Head of caudate nucleus (tissue), 42 donors: ENCODE results near the gene MAP3K12.

ENCODE experiments used
- DNase-seq, 42 donors: peaks; one replicate each; pipeline versions ENCODE4 v3.0.0 to v3.0.0-alpha.2; 2020 to 2021; ENCODE audit warnings: mixed read lengths in 7 of 42
- intact Hi-C: fragments of 100-400 bp; cut with DNase I; formaldehyde crosslinking; loops from one replicate; pipeline ENCODE4 v1.15.0; 2022

MAP3K12 gene

DNA sequence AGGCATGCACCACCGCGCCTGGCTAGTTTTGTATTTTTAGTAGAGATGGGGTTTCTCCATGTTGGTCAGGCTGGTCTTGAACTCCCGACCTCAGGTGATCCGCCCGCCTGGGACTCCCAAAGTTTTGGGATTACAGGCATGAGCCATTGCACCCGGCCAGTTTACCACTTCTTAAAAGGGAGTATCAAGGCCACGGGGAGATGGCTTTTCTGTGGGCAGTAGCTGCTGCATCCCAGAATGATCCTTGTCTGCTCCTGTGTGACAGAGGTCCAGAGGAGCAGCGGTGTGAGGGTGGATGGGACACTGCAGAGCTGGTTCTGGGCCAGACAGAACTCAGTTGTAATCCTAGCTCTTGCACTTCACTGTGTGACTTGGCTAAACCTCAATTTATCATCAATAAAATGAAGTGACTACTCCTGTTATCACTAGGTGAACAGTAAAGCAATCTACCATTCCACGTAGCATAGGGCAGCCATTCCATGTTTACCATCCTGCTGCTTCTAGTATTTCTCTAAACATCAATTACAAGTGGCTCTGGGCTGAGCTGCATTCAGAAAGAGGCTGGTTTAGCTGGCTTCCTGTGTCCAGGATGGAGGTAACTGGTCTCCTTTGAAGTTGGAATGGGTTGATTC lies 11.0 kb upstream of the MAP3K12 start:
- DNase-seq = no peak
- intact Hi-C loops = no loop called here

DNA sequence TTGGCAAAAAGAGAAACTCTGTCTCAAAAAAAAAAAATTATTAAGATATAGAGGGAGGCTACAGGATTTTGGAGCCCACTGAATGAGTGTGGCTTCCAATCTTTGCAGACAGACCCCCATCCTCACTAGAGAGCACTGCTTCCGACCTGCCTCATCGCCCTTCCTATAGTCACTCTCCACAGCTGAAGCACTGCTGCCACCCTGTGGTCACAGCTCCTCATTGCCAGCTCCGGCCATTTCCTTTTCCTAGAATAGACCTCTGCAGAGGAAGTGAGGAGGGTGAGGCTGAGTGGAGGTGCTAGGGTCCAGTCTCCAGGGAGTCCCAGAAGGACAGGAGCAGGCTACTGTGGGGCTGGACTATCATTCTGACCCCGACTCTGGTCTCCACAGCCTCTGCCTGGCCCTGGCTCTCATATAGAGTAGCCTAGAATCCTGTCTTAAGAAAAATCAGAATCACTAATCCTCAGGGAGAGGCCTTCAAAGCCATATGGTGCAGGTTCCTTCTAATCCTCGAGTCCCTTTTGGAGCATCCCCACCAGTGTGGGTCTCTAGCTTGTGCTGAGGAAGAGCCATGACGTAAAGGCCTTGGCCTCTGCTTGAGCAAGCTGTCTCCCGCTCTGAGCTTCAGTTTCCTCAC lies 9.4 kb upstream of the MAP3K12 start:
- intact Hi-C loops = loop anchor here (10.0 kb wide), 1 partner anchor 154 kb away; no protein-coding TSS in a partner anchor
- peak; percentile 74 to 95 (median 88) for DNase-seq

DNA sequence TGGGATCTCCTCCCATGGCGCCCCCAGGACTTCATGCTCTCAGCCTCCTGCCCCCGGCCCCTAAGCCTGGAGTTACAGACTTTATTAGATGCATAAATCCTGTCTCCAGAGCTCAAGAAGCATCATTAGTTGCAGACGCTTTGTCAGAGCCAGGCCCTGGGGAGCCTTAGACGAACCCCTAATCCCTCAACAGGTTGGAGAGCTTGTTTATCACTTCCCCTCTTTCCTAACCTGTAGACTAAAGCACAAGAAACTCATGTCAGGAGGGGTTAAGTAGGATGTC lies 8.3 kb upstream of the MAP3K12 start:
- intact Hi-C loops = loop anchor here (10.0 kb wide), 1 partner anchor 153 kb away; no protein-coding TSS in a partner anchor
- no peak for DNase-seq

DNA sequence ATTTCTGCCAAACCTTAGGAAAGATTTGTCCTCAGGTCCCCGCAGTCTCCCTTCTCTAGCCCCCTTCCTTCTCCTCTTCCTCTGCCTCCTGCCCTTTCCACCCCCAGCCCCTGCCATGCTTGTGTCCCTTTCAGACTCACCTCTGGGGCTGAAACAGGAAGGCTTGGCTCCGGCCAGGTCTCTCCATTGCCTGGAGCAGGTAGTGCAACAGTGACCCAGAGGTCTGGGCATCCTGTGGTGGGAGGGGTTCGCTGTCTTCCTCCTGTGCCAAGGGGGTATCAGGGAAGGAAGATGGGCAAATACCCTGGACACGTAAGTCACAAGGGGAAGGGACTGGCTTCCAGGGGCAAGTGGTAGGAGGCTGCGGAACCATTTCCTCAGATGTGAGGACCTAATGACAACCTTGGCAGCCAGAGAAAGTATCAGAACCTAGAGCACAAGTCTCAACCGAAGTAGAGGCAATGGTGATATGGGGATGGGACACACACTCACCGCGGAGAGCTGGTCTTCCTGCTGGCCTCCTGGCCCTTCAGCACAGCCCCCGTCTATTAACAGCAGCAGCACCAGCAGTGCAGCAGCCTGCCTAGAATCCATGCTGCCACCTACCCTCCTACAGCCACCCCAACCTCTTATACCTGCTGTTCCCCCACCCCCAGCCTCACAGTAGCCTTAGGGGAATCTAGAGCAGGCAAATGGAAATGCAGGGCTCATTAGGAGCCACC lies 7.8 kb upstream of the MAP3K12 start, which contains the start of gene NPFF:
Gene NPFF, minus strand, starts transcription at position 604 of the 722 bp plus-strand sequence. Its CDS starts 10 bp downstream, at position 594.
- DNase-seq = no peak
- intact Hi-C loops = loop anchor here (10.0 kb wide), 1 partner anchor 152 kb away; no protein-coding TSS in a partner anchor

DNA sequence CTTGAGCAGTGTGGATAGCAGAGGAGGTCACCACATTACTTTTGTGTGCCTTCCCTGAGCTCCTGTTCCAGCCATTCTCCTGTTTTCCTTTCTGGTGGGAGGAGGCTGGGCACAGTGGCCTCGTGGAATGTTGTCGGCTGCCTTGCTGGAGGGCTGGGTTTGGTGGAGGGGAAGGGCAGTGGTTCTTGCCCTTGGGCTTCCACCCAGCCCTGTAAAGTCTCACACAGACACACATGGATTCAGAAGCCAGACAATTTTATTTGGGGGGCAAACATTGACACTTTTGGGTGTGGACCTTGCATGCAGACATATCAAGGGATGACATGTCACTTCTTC lies 7.2 kb upstream of the MAP3K12 start:
- intact Hi-C loops = loop anchor here (10.0 kb wide), 1 partner anchor 152 kb away; no protein-coding TSS in a partner anchor
- DNase-seq = no peak

DNA sequence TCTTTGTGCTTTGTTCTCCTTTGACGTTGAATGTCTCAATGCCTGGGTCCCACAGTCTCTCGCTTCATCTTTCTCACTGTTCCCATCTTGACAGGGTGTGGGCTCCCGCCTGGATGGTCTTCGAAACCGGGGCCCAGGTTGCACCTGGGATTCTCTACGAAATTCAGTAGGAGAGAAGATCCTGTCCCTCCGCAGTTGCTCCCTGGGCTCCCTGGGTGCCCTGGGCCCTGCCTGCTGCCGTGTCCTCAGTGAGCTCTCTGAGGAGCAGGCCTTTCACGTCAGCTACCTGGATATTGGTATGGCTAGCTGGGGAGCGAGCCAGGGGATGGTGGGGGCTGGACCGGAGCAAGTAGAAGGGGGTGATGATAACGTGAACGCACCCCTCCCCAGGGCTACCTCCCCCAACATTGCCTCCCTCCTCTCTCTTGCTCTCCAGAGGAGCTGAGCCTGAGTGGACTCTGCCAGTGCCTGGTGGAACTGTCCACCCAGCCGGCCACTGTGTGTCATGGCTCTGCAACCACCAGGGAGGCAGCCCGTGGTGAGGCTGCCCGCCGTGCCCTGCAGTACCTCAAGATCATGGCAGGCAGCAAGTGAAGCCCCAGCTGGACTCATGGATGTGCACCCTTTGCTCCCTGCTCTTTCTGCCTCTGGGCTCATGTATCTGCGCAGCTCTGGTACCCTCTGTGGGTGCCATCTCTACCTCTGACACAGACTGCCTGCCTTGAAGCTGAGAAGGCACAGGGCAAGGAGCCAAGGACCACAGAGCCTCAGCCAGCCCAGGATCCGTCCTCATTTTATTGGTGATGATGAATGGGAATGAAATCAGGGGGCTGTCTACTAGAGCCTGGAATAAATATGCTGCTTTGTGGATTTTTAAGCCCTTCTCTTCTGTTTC lies 6.5 kb upstream of the MAP3K12 start:
- no peak for DNase-seq
- intact Hi-C loops = loop anchor here (10.0 kb wide), 1 partner anchor 151 kb away; no protein-coding TSS in a partner anchor

DNA sequence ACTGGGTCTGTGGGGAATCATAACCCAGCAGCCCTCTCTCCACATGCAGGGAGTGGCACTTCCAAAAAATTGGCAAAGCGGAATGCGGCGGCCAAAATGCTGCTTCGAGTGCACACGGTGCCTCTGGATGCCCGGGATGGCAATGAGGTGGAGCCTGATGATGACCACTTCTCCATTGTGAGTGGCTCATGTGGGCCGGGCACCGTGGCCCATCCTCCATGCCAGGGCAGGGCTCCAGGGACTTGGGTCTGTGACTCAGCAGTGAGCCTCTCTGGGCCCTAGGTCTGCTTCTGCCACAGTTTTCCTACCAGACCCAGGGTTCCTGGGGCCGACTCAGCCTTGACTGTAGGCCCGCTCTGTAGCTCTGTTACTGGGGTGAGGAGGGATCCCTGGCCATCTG lies 5.8 kb upstream of the MAP3K12 start:
- peak in 16 of 42 donors; percentile 24 to 84 (median 59) for DNase-seq
- intact Hi-C loops = loop anchor here (10.0 kb wide), 1 partner anchor 150 kb away; no protein-coding TSS in a partner anchor

DNA sequence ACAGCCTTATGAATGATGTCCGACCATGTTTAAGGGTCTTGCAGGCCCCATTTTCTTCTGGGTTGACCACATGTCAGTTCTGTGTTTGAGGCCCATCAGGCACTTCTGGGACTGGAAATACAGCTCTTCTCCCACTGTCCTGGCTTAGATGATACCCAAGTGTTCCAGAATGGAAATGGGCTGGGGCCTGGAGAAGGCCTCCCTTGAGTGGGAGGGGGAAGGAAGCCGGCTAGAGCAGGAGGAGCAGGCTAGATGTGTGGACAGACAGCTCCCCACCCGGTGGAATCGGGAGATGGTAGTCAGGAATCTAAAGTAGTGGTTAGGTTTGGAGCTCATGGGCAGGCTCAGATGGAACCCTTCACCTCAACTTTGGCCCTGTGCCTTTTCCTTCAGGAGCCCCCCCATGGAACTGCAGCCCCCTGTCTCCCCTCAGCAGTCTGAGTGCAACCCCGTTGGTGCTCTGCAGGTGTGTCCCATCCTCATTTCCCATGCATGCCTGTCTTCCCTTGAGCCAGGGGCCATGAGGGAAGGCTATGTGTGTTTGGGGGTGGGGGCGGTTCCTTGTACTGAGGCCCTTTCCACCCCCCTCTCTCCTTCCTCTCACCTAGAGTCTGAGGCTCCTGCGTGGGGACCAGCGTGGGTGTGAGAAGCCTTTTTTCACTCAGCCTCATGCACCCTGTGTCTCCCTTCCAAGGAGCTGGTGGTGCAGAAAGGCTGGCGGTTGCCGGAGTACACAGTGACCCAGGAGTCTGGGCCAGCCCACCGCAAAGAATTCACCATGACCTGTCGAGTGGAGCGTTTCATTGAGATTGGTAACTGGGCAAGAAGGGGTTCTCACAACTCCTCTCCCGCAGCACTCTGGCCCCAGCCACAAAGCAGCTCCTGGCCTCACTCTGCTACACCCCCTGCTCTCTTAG lies 5.0 kb upstream of the MAP3K12 start:
- intact Hi-C loops = loop anchor here (10.0 kb wide), 1 partner anchor 149 kb away; no protein-coding TSS in a partner anchor
- peak in 25 of 42 donors; percentile 29 to 85 (median 55) for DNase-seq

DNA sequence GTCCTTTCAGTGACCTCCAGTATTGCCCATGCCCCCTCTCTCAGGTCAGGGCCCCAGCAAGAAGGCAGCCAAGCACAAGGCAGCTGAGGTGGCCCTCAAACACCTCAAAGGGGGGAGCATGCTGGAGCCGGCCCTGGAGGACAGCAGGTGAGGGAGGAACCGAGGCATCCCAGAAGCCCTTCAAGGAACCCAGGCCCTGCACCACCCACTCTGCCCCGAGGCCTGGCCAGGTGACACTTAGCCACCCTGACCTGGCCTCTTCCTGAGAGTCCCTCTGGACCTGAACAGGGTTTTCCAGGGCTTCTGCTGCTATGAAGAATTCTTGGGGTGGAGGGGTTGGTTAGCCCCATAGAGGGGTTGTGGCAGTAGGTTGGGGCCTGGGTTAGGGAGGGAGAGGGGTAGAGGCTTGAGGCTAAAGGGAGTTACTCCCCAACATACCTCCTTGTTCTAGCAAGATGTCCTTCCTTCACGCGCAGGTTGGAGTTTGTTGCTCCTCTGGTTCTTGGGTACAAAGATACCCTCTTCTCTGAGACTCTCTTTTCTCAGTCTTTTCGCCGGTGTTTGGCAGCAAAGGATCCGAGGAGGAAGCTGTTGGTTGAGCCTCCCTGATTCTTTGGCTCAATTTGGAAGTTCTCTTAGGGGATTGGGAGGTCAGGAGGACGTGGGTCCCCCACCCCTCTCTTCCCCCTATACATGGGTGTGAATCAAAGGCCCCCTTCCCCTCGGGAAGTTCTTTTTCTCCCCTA lies 3.9 kb upstream of the MAP3K12 start:
- DNase-seq = no peak
- intact Hi-C loops = loop anchor here (10.0 kb wide), 1 partner anchor 148 kb away; no protein-coding TSS in a partner anchor

DNA sequence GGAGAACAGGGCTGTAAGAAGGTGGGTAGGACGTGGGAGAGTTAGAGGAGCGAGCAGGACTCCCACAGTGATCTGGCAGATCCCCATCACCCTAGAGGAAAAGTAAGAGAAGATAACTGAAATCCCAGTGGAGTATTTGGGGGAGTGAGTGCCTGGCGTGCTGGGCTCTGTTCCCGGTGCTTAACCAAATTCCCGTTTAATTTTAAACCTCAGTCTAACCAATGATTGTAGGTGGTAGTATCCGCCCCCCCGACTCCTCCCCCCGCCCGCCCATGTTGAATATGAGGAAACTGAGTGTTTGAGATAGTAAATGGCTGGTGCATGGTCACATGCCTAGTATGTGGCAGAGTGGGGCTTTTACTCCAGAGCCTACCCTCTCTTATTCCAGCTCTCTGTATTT lies 3.1 kb upstream of the MAP3K12 start:
- peak in 1 of 42 donors; percentile 26 for DNase-seq
- intact Hi-C loops = loop anchor here (10.0 kb wide), 1 partner anchor 148 kb away; no protein-coding TSS in a partner anchor

DNA sequence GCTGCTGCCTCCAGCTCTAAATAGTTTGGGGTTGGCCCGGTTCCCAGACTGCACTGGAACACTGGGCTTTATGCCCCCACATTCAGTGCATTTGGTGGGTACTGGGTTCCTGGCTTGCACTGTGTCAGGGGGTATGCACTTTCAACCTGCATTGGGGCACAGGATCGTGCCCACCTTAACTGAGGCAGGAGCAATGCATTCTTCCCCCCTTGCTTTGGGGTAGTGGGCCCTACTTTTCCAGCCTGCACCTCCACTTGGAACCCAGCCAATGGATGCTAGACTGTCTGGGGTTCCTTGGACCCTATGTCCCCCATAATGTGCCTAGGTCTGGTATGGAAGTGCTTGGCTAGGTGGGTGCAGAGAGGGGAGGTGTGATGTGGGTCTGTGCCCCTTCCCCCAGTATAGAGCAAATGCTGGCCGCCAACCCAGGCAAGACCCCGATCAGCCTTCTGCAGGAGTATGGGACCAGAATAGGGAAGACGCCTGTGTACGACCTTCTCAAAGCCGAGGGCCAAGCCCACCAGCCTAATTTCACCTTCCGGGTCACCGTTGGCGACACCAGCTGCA lies 2.4 kb upstream of the MAP3K12 start:
- DNase-seq = peak in 1 of 42 donors; percentile 79
- intact Hi-C loops = loop anchor here (10.0 kb wide), 1 partner anchor 147 kb away; no protein-coding TSS in a partner anchor

DNA sequence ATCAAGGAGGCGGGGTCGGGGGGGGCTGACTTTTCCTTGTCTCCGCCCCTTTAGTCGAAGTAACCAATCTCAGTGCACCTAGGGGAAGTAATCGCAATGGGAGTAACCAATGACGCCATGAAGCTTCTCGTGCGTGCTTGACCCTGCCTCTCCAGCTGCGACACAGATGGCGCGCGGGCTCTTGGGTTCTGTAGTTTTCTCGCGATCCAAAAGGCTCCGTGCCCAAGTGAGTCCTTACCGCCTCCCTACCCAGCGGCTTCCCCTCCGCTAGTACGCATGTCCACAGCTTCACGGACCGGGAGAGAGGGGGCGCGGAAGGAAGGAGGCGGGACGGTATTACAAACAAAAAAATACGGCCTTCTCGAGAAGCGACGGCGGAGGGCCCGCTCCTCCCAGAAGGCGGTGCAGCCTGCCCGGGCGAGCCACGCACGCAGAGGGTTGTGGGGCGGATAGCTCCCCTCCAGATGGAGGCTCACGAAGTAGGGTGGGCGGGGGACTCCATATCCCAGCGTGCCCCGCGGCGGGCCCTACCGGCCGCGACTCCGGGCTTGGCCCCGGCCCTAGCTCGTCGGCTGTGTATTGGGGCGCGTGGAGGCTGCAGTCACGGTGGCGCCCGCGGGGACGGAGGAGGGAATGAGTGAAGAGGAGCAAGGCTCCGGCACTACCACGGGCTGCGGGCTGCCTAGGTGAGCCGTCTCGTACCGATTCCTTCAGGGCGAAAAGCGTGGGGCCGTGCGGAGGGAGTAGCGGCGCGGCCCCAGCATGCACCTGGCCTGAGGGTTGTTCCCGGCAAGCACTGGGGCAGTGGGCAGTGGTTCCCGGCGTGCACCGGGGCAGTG lies 1.7 kb upstream of the MAP3K12 start, which contains the start of gene TARBP2:
Gene TARBP2, plus strand, starts transcription at position 508 of the 839 bp plus-strand sequence. Its CDS starts 126 bp downstream, at position 634.
- DNase-seq = peak; percentile 95 to 100 (median 99)
- intact Hi-C loops = loop anchor here (10.0 kb wide), 1 partner anchor 146 kb away; no protein-coding TSS in a partner anchor

DNA sequence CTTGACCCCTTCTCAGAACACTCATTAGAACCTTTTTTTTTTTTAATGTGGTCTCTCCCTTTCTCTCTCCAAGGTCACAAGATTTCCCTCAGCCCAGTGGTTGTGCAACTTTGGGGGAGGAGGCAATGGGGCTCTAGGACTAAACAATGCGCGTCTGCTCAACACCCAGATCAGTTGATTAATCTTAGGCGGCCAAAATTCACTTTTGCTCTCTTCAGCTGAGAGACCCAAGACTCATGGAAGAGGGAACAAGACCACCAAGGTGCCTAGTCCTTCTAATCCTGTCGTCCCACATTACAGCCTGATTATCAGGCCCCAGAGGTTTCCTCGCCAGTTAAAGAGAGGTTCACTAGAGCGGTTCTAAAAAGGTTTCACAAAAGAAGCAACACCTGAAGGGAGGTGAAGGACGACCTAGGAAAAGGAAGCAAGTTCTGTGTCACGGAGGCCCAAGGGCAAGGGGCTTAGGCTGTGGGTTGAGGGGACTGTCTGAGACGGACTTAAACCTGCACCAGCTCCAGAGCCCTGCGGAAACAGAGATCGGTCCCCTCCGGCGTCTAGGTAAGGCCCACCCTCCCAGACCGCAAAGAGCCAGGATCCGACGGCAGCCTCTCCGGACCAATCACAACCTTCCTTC lies 1.0 kb upstream of the MAP3K12 start:
- peak in 6 of 42 donors; percentile 20 to 61 (median 54) for DNase-seq
- intact Hi-C loops = loop anchor here (10.0 kb wide), 1 partner anchor 145 kb away; no protein-coding TSS in a partner anchor

DNA sequence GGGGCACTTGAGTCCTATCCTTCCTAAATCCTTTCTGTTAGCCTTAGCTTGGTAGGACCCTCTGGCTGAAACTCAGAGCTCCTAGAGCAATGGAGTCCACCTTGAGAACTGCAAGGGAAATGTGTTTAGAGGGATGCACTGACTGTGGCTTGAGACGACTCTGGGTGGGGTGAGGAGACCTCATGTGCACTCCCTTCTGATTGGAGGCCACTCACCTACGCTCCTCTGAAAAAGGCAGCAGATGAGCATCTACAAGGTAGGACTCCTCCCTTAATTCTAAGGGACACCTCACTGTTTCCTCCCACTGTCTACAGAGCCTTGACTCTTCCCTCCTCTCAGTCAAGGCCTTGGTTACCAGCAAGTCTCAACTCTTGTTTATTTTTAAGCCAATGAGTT lies 1.0 kb downstream of the MAP3K12 start:
- DNase-seq = peak in 3 of 42 donors; percentile 47 to 59 (median 49)
- intact Hi-C loops = no loop called here

DNA sequence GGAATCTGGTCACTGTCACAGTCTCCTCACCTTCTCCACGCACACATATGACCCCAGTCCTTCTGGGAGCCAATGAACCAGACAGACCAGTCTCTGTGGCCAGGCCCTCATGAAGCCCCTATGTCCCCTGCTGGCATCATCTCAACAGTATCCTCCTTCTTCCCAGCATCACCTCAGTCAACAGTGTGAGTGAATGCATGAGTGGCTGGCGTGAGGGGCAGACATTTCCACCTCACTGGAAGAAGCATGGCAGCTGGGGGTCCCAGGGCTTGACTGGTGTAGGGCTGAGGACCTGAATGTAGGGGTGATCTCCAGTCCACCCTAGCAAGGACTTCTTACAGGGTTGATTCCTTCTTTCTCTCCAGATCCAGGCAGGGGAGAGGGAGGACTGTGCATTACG lies 1.8 kb downstream of the MAP3K12 start:
- intact Hi-C loops = no loop called here
- no peak for DNase-seq
